22Rv1 (cell line): ENCODE results near the gene ASXL1.

ENCODE experiments used
- CTCF ChIP-seq: fragments of 450-650 bp; IDR thresholded peaks from 2 replicates; pipeline ENCODE4 v1.5.1; 2017; ENCODE audit warnings: mild to moderate bottlenecking
- ZFX ChIP-seq: fragments of 450-650 bp; IDR thresholded peaks from 2 replicates; pipeline ENCODE4 v1.6.1; 2017; ENCODE audit warnings: antibody characterized with exemption, borderline replicate concordance

GRCh38 chr20:32343439-32343838 lies 14.7 kb upstream of the ASXL1 start:
- TF ChIP-seq CTCF = no peak
- no peak for TF ChIP-seq ZFX
